Stimulated activated naive CD8-positive, alpha-beta T cell treated with anti-CD3 and anti-CD28 coated beads, Interleukin-15, amount 100 ng/mL, for 72 hours (primary cell): ENCODE data around the gene CELSR1.
"Not testable (repeated sequence)": the region's sequence is repeated elsewhere in the genome, so short reads cannot be mapped to it uniquely, and the experiment has no call there.

Experiments used
- ATAC-seq: fragments of 150-1000 bp; cut with Tn5 transposase; 2 replicates; pipeline ENCODE4 v1.10.0; 2021; ENCODE audit warnings: mild to moderate bottlenecking, moderate library complexity
- DNase-seq, 2 donors: peaks; one replicate each; pipeline ENCODE4 v3.0.0; 2021 to 2022
- H3K27ac Mint-ChIP-seq, 2 donors: one replicate each; pipeline ENCODE4 v1.8.0; 2022; ENCODE audit warnings: mild to moderate bottlenecking in 2 of 2, mixed read lengths in 2 of 2, moderate library complexity in 2 of 2
- H3K27me3 Mint-ChIP-seq: one replicate; pipeline ENCODE4 v1.8.0; 2022; ENCODE audit warnings: mixed read lengths
- H3K4me1 Mint-ChIP-seq: one replicate; pipeline ENCODE4 v1.8.0; 2022; ENCODE audit warnings: mild to moderate bottlenecking, mixed read lengths
- H3K4me3 Mint-ChIP-seq, 2 donors: one replicate each; pipeline ENCODE4 v1.8.0; 2022; ENCODE audit warnings: mild to moderate bottlenecking in 2 of 2, mixed read lengths in 2 of 2, moderate library complexity in 1 of 2
- H3K9me3 Mint-ChIP-seq, 2 donors: one replicate each; pipeline ENCODE4 v1.8.0; 2022; ENCODE audit warnings: mixed read lengths in 2 of 2

CELSR1 gene

DNA sequence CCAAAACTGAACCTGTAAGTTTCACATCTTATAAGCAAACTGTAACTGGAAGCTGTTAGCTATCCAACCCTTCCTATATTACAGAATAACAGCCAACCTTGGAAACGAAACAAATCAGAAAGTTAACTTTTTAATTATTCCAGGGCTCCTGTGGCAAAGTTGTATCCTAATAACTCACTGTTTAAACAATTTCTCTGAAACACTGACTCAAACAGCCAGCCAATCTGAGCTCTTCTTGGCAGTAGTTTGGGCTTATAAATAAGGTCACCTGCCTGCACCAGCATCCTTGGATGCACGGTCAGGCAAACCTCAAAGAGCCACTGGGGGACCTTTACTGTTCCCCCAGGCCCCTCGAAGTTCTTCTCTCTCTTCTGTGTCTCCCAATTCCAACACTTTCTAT lies 5.0 kb downstream of the CELSR1 start:
- DNase-seq (no peak), ATAC-seq (no peak)
- Mint-ChIP-seq H3K27me3 (peaks cover 33% of the 10 kb centered on the region), H3K4me3 (no peak overlapping the region), H3K4me1 (peaks cover 9% of the 10 kb centered on the region), H3K9me3 (no peaks in the 10 kb centered on the region), H3K27ac (no peak overlapping the region)

DNA sequence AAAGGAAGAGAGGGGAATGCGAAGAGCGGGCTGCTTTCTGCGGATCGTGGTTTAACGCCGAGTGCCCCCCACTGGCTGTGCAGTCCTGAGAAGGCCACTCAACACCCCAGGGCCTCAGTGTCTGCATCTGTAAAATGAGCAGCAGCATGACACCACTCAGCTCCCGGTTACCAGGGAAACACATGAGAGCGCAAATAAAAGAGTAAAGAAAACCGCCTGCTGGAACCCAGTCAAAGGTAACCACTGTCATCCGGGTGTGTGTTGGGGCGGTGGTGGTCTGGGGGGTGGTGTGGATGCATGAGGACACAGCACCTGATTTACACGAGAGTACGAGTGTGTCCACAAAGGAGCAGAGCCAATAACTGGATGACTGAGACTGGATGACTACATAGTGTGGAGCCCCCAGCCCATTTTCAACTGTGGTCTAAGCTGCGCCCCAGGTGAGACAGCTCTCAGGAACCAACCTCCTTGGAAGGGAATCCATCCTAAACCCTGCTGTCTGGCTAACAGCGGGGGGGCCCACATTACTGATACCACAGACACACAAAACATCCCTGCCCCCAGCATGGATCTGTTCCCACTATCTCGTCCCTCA lies 5.7 kb downstream of the CELSR1 start:
- ATAC-seq = no peak
- no peak for DNase-seq
- H3K27ac Mint-ChIP-seq = no peak overlapping the region
- peaks cover 9% of the 10 kb centered on the region for H3K4me1 Mint-ChIP-seq
- peaks cover 40% of the 10 kb centered on the region for H3K27me3 Mint-ChIP-seq
- H3K4me3 Mint-ChIP-seq = no peak overlapping the region
- H3K9me3 Mint-ChIP-seq = no peaks in the 10 kb centered on the region

DNA sequence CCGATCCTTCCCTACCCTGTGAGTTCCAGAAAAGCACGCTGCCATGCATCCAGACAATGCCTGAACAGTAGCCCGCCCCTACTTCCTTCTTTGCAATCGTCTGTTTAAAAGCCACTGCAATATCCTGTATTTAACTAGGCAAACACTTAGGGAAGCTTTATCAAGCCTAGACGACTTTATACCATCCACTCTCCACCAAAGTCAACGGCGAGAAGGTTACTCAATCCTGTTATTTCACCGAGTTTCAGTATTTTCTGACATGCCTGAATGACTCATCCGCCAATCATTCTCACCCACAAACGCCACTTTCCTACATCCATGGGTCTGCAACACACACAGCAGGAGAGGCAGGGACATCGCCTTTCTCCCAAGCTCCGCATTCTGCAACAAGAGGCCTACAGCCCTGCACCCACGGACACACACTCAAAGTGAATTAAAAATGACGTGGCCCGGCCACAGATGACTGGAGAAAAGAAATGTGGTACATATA lies 9.3 kb downstream of the CELSR1 start:
- DNase-seq = no peak
- H3K9me3 Mint-ChIP-seq = no peaks in the 10 kb centered on the region
- H3K4me3 Mint-ChIP-seq = no peak overlapping the region
- peak overlapping the region; percentile 1 to 59 for H3K27ac Mint-ChIP-seq
- peak; percentile 60 for ATAC-seq
- H3K4me1 Mint-ChIP-seq = peaks cover 9% of the 10 kb centered on the region
- peaks cover 25% of the 10 kb centered on the region for H3K27me3 Mint-ChIP-seq

DNA sequence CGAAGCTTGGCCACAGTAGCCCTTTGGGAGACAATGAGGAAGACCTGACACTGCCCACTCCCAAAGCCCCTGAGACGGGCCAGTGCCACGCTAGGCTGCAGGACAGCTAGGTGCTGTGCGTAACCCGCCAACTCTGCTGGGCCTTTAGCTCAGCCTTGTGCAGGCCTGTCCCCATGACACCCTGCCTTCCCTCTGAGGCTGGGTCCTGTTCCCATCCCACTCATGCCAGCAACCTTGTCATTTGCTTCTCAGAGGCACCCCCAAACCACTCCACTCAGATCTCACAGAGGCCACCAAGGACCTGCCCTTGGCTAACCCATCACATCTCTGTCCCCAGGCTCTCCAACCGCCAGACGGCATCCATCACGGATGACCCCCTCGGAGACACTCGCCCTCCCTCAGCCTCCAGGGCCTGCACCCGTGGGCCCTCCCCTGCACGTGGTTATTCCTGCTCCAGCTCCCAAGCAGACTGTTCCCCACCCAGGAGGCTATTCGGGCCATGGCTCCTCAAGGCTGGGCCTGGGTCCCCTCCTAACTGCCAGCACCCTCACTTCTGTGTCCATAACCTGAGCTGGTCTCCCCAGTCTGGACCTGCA lies 11.1 kb downstream of the CELSR1 start:
- H3K4me1 Mint-ChIP-seq = peaks cover 9% of the 10 kb centered on the region
- no peaks in the 10 kb centered on the region for H3K9me3 Mint-ChIP-seq
- DNase-seq = no peak
- peaks cover 25% of the 10 kb centered on the region for H3K27me3 Mint-ChIP-seq
- H3K4me3 Mint-ChIP-seq = no peak overlapping the region
- H3K27ac Mint-ChIP-seq = peak overlapping the region; percentile 44 to 46
- ATAC-seq = no peak

DNA sequence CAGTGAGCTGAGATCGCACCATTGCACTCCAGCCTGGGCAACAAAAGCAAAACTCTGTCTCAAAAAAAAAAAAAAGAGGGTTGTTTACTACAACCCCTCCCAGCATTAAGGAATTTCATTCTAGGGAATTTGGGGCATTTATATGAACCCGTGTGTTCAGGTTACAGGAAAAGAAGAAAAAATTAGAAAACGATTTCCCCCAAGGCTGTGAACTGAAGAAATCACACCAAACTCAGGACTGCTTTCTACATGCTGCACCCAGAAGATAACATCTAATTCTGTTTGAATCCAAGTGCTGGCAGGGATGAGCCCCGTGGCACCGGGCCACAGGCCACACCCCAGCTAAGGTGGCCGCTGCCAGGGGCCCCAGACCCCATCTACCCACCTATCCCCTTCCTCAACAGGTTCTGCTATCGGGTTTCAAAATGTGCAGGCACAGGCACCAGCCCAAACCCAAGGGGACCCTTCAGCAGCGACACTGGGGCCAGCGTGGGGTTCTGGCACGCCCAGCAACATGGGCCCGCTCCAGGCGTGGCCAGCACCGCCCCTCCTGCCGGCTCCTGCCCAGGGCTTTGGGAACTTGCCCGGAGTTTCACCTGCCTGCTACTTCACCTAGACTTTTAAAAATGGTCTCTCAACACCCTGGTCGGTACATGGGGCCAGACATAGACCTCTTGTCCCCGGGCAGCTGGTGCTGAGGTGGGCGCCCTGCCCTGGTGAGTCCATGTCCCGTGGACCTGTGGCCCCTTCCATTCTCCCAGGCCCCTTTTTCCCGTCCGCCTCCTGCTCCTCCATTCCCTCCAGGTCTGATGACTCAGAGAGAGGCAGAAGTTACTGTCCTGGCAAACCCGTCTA lies 11.8 kb downstream of the CELSR1 start:
- Mint-ChIP-seq H3K27me3 (peaks cover 25% of the 10 kb centered on the region), H3K4me1 (peaks cover 9% of the 10 kb centered on the region), H3K9me3 (no peaks in the 10 kb centered on the region), H3K27ac (peak overlapping the region in 1 of 2 donors; percentile 54), H3K4me3 (no peak overlapping the region)
- DNase-seq = no peak
- no peak for ATAC-seq

DNA sequence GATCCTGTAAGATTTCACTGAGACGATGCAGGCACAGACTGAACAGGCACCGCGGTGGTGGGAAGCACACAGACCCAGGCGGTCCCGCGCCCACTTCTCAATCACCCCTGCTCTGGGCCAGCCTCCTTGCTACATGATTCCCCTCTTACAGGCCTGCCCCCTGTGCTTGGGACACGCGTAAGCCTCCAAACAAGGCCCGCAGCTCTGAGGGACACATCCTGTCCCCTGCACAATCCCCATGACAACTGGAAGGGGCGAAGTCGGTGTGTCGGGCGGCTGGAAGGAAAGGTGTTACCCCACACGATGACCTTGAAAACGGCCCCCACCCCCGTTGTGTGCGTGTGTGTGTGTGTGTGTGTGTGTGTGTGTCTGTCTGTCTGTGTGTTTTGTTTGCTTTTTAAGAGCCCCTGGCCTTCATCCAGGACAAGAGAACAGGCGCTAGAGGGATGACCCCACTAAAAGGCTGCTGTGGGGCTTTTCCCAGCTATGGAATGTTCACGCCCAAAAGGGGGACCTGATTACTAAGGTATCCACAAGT lies 13.1 kb downstream of the CELSR1 start:
- no peak overlapping the region for H3K27ac Mint-ChIP-seq
- no peak overlapping the region for H3K4me3 Mint-ChIP-seq
- H3K27me3 Mint-ChIP-seq = peaks cover 25% of the 10 kb centered on the region
- DNase-seq (no peak), ATAC-seq (no peak)
- peaks cover 9% of the 10 kb centered on the region for H3K4me1 Mint-ChIP-seq
- H3K9me3 Mint-ChIP-seq = no peaks in the 10 kb centered on the region

DNA sequence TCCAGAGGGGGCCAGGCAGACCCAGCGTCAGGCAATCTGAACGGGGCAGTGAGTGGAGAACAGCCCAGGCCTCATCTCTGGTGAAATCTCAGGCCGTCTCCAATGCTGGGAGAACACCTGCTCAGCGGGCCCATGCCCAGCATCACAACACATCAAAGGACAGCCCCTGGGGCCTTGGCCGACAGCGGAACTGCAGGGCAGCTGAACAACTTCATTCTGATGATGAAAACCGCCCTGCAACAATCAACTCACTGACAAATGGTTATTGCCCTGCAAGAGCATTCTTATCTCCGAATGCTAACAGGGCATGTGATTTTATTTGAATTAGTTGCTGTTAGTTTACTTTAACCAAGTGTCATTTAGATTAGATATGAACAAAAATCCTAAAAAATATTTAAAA lies 14.6 kb downstream of the CELSR1 start:
- Mint-ChIP-seq H3K27ac (no peak overlapping the region), H3K27me3 (peaks cover 17% of the 10 kb centered on the region), H3K4me3 (no peak overlapping the region), H3K4me1 (peaks cover 4% of the 10 kb centered on the region), H3K9me3 (no peaks in the 10 kb centered on the region)
- DNase-seq (no peak), ATAC-seq (no peak)

DNA sequence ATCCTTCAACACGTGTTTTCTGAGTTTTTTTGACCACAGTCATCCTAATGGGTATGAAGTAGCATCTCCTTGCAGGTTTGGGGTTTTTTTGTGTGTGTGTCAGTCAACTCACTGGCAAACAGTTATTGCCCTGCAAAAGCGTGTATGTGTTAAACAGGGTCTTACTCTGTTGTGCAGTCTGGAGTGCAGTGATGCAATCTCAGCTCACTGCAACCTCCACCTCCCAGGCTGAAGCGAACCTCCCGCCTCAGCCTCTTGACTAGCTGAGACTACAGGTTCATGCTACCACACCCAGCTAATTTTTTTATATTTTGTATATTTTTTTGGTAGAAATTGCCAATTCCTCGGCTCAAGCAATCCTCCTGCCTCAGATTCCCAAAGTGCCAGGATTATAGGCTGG lies 15.4 kb downstream of the CELSR1 start:
- Mint-ChIP-seq H3K9me3 (no peaks in the 10 kb centered on the region), H3K4me1 (peaks cover 9% of the 10 kb centered on the region), H3K27me3 (peaks cover 9% of the 10 kb centered on the region), H3K27ac (no peak overlapping the region), H3K4me3 (no peak overlapping the region)
- DNase-seq (no peak), ATAC-seq (no peak)

DNA sequence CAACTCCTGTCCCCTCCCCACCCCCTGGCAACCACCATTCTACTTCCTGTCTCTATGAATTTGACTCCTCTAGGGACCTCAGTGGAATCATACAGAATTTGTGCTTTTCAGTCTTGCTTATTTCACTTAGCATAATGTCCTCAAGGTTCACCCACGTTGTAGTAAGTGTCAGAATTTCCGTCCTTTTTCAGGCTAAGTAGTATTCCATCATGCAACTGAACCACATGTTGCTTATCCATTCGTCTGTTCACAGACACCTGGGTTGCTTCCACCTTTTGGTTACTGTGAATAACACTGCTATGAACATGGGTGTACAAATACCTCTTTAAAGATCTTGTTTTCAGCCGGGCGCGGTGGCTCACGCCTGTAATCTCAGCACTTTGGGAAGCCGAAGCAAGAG lies 16.5 kb downstream of the CELSR1 start:
- Mint-ChIP-seq H3K9me3 (no peaks in the 10 kb centered on the region), H3K27ac (no peak overlapping the region), H3K27me3 (no peaks in the 10 kb centered on the region), H3K4me3 (no peak overlapping the region), H3K4me1 (peaks cover 9% of the 10 kb centered on the region)
- ATAC-seq = no peak
- DNase-seq = no peak

DNA sequence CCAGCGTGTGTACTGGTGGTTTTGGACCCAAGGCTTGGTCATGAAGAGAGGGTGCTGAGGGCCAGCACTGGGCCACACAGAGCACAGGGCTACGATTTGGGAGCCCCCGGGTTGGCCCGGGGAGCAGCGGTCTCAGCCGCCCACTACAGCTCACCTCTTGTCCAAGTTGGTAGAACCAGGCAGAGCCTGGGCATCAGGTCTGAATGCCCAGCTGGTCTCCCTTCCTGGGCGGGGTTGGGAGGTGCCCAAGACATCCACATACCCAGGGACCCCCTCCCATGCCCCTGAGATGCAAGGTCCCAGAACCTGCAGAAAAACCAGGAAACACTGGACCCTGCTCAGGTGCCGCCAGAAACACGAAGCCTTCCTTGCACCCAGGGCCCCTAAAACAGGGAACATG lies 18.0 kb downstream of the CELSR1 start:
- ATAC-seq (no peak), DNase-seq (no peak)
- Mint-ChIP-seq H3K4me3 (no peak overlapping the region), H3K27ac (no peak overlapping the region), H3K27me3 (no peaks in the 10 kb centered on the region), H3K9me3 (no peaks in the 10 kb centered on the region), H3K4me1 (peaks cover 9% of the 10 kb centered on the region)

DNA sequence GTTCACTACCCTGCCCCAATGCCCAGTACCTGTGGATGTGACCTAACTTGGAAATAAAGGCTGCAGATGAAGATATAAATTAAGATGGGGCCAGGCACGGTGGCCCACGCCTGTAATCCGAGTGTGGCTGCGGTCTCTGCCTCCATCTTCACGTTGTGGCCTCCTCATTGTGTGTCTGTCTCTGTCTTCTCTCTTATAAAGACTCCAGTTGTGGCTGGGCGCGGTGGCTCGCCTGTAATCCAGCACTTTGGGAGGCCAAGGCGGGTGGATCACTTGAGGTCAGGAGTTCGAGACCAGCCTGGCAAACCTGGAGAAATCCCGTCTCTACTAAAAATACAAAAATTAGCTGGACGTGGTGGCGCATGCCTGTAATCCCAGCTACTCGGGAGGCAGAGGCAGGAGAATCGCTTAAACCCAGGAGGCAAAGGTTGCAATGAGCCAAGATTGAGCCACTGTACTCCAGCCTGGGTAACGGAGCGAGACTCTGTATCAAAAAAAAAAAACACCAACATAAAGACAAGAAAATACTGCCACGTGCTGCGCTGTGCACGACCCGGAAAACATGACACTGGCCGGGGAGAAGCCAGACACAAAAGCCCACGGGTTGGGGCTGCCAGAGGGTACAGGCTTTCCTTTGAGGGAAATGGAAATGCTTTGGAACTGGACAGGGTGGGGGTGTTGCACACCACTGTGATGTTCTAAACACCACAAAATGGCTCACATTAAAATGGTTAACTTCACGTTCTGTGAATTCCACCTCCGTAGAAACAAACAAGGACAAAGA lies 18.7 kb downstream of the CELSR1 start:
- ATAC-seq (no peak), DNase-seq (no peak)
- Mint-ChIP-seq H3K4me1 (peaks cover 9% of the 10 kb centered on the region), H3K4me3 (no peak overlapping the region), H3K27me3 (no peaks in the 10 kb centered on the region), H3K9me3 (no peaks in the 10 kb centered on the region), H3K27ac (no peak overlapping the region)

DNA sequence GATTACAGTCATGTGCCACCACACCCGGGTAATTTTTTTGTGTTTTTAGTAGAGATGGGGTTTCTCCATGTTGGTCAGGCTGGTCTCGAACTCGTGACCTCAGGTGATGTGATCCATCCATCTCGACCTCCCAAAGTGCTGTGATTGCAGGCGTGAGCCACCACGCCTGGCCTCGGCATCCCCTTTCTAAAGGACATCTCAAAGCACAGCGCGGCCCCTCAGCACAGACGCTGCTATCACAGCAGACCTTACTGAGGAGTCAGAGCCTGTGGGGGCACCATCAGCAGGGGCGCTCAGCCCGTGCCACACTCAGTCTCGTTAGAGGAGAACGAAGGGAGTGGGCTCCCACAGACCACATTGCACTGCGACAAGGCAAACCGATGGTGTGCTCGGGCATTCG lies 19.4 kb downstream of the CELSR1 start:
- H3K27ac Mint-ChIP-seq = no peak overlapping the region
- no peak for ATAC-seq
- DNase-seq = no peak
- no peaks in the 10 kb centered on the region for H3K9me3 Mint-ChIP-seq
- no peak overlapping the region for H3K4me3 Mint-ChIP-seq
- H3K4me1 Mint-ChIP-seq = peaks cover 9% of the 10 kb centered on the region
- no peaks in the 10 kb centered on the region for H3K27me3 Mint-ChIP-seq

DNA sequence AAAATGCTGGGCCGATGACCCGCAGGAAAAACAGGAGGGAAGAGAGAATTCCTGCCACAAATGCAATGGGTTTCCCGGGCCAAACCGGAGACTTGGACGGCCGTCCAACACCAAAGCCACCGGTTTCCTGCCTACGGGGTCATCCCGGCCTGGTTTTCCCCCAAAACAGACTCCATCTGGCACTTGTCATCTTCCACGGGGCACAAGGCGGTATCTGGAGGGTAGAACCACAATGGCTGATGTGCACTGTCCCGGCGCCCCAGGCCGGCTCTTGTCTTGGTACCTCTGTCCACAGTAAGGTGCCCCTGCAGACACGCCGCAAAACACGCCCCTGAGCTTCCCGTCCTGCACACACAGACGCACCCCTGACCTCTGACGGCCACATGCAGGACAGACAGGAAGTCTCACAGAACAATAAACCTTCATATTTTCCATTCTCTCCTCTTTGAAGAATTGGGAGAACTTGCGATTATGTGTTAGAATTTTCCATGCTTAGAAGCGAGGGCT lies 20.1 kb downstream of the CELSR1 start:
- no peak for DNase-seq
- H3K27ac Mint-ChIP-seq = no peak overlapping the region
- no peaks in the 10 kb centered on the region for H3K27me3 Mint-ChIP-seq
- peaks cover 9% of the 10 kb centered on the region for H3K4me1 Mint-ChIP-seq
- no peak for ATAC-seq
- no peaks in the 10 kb centered on the region for H3K9me3 Mint-ChIP-seq
- H3K4me3 Mint-ChIP-seq = no peak overlapping the region

DNA sequence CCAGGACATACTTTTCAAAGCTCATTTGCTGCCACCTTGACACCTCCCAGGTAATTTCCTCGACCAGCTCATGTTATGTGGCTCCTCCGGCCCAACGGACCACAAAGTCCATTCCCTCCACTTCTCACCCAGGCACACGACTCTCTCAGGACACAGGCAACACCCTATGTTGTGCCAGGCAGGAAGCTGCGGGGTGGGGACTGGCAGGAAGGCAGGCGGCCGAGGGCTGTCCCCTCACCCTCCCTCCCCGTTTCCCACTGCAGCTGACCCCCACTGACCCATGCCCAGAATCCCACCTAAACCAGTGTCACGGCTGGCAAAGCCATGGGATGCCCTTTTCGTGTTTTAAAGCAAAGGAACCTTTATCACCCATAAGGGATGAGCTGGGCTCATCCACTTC lies 20.8 kb downstream of the CELSR1 start:
- Mint-ChIP-seq H3K4me1 (peaks cover 9% of the 10 kb centered on the region), H3K4me3 (no peak overlapping the region), H3K27me3 (no peaks in the 10 kb centered on the region), H3K27ac (no peak overlapping the region), H3K9me3 (no peaks in the 10 kb centered on the region)
- ATAC-seq (no peak), DNase-seq (no peak)

DNA sequence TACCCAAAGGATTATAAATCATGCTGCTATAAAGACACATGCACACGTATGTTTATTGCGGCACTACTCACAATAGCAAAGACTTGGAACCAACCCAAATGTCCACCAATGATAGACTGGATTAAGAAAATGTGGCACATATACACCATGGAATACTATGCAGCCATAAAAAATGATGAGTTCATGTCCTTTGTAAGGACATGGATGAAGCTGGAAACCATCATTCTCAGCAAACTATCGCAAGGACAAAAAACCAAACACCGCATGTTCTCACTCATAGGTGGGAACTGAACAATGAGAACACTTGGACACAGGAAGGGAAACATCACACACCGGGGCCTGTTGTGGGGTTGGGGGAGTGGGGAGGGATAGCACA lies 21.3 kb downstream of the CELSR1 start:
- not testable (repeated sequence) for DNase-seq, H3K9me3 Mint-ChIP-seq, H3K27ac Mint-ChIP-seq, H3K4me1 Mint-ChIP-seq, ATAC-seq, H3K4me3 Mint-ChIP-seq, H3K27me3 Mint-ChIP-seq
